A549 (cell line): ENCODE data around the gene GSE1. TPM values are rescaled to one million over a fixed set of nuclear protein-coding genes. Genes with fewer than 3 reads are reported as not detected.
A peak's percentile ranks its signal among the peaks of the same experiment; 100 is the strongest.

Experiments
- ATAC-seq, 2 experiments: fragments of 200-7000 bp in 1 of 2; fragments of >200 bp in 1 of 2; cut with Nextera tagmentation in 1 of 2; cut with Tn5 transposase in 1 of 2; 3 replicates each; pipeline versions ENCODE4 v1.8.0 to v1.9.1; 2018 to 2020; ENCODE audit warnings: mild to moderate bottlenecking in 1 of 2, moderate library complexity in 1 of 2
- CTCF ChIA-PET: fragments of 300-600 bp; sonication (Branson Sonifier 250); formaldehyde crosslinking; extraction: SDS; loops from one replicate; lab custom pipeline; 2021; ENCODE audit warnings: antibody characterized with exemption, inconsistent platforms; lab: Yijun Ruan, JAX
- POLR2A ChIA-PET: fragments of 350-600 bp; formaldehyde crosslinking; extraction: SDS; loops from one replicate; lab custom pipeline; 2021; ENCODE audit warnings: antibody characterized with exemption, inconsistent platforms; lab: Yijun Ruan, JAX
- DNase-seq, 2 experiments: peaks; one replicate each; pipeline versions ENCODE4 v3.0.0 to v3.0.0-alpha.2; 2011 to 2016; ENCODE audit warnings: low read depth in 1 of 2, low spot score in 1 of 2
- FAIRE-seq: peaks from 2 replicates; lab custom pipeline; 2011; peaks lifted over from hg19 to GRCh38; lab: Jason Lieb, UNC
- H3K27ac ChIP-seq, 2 experiments: fragments of >200 bp; sonication (Bioruptor Twin); formaldehyde crosslinking; 3 replicates each; pipeline ENCODE4 v1.5.1; 2016 to 2017
- H3K4me1 ChIP-seq: fragments of >200 bp; sonication (Bioruptor Twin); formaldehyde crosslinking; 3 replicates; pipeline ENCODE4 v1.6.1; 2016
- H3K4me2 ChIP-seq: fragments of >200 bp; sonication (Bioruptor Twin); formaldehyde crosslinking; 3 replicates; pipeline ENCODE4 v1.6.1; 2016
- H3K4me3 ChIP-seq: fragments of >200 bp; sonication (Bioruptor Twin); formaldehyde crosslinking; 3 replicates; pipeline ENCODE4 v1.5.1; 2016
- H3K9me3 ChIP-seq: fragments of >200 bp; sonication (Bioruptor Twin); formaldehyde crosslinking; 3 replicates; pipeline ENCODE4 v1.6.1; 2016
- CBX2 ChIP-seq: fragments of 200-600 bp; sonication (generic); IDR thresholded peaks from 2 replicates; pipeline ENCODE4 v1.6.1; 2016; ENCODE audit warnings: low read depth, mild to moderate bottlenecking, borderline replicate concordance
- CTCF ChIP-seq: fragments of >200 bp; sonication (Bioruptor Twin); formaldehyde crosslinking; IDR thresholded peaks from 3 replicates; pipeline ENCODE4 v1.5.1; 2016
- E2F6 ChIP-seq: IDR thresholded peaks from 2 replicates; pipeline ENCODE4 v1.6.1; 2012; ENCODE audit warnings: low read depth, borderline replicate concordance
- EHF ChIP-seq: fragments of 250-450 bp; sonication (Bioruptor Pico); IDR thresholded peaks from 2 replicates; pipeline ENCODE4 v1.5.0; 2020; ENCODE audit warnings: mild to moderate bottlenecking
- ELK1 ChIP-seq: fragments of 150-350 bp; IDR thresholded peaks from 2 replicates; pipeline ENCODE4 v1.6.1; 2014; ENCODE audit warnings: low read depth, mild to moderate bottlenecking, low read length
- ESRRA ChIP-seq: fragments of 150-350 bp; IDR thresholded peaks from 2 replicates; pipeline ENCODE4 v1.6.1; 2014; ENCODE audit warnings: mild to moderate bottlenecking, low read length, borderline replicate concordance
- FOXS1 ChIP-seq: fragments of 250-450 bp; sonication (Bioruptor Pico); IDR thresholded peaks from 2 replicates; pipeline ENCODE4 v1.5.0; 2020; ENCODE audit warnings: mild to moderate bottlenecking, moderate library complexity
- HDAC2 ChIP-seq: fragments of 200-600 bp; sonication (generic); IDR thresholded peaks from 2 replicates; pipeline ENCODE4 v1.6.1; 2016
- HEYL ChIP-seq: fragments of 250-450 bp; sonication (Bioruptor Pico); IDR thresholded peaks from 2 replicates; pipeline ENCODE4 v1.8.0; 2021; ENCODE audit warnings: mild to moderate bottlenecking, moderate library complexity
- HOXA7 ChIP-seq: fragments of 250-450 bp; sonication (Bioruptor Pico); IDR thresholded peaks from 2 replicates; pipeline ENCODE4 v1.5.0; 2020; ENCODE audit warnings: mild to moderate bottlenecking, moderate library complexity
- HOXB13 ChIP-seq: fragments of 250-450 bp; sonication (Bioruptor Pico); IDR thresholded peaks from 2 replicates; pipeline ENCODE4 v1.5.0; 2020; ENCODE audit warnings: low read depth, mild to moderate bottlenecking, moderate library complexity
- HOXB5 ChIP-seq: fragments of 250-450 bp; sonication (Bioruptor Pico); IDR thresholded peaks from 2 replicates; pipeline ENCODE4 v1.5.0; 2020; ENCODE audit warnings: mild to moderate bottlenecking, moderate library complexity
- JUN ChIP-seq, 2 experiments: fragments of >200 bp; sonication (Bioruptor Twin); formaldehyde crosslinking; IDR thresholded peaks; 2 replicates in 1 of 2; 3 replicates in 1 of 2; pipeline ENCODE4 v1.6.1; 2016 to 2017
- KDM5A ChIP-seq: fragments of 200-600 bp; sonication (generic); IDR thresholded peaks from 2 replicates; pipeline ENCODE4 v1.6.1; 2016; ENCODE audit warnings: antibody characterized with exemption, mild to moderate bottlenecking
- MAX ChIP-seq: IDR thresholded peaks from 2 replicates; pipeline ENCODE4 v1.6.1; 2012
- NFE2L2 ChIP-seq: fragments of 150-350 bp; conservative IDR thresholded peaks from 2 replicates; pipeline ENCODE4 v1.6.1; 2014; ENCODE audit warnings: low read length
- NPAS2 ChIP-seq: fragments of 250-450 bp; sonication (Bioruptor Pico); IDR thresholded peaks from 2 replicates; pipeline ENCODE4 v1.8.0; 2022; ENCODE audit warnings: mild to moderate bottlenecking, moderate library complexity, borderline replicate concordance
- PHF8 ChIP-seq: fragments of 200-600 bp; sonication (generic); IDR thresholded peaks from 2 replicates; pipeline ENCODE4 v1.6.1; 2016; ENCODE audit warnings: low read depth, mild to moderate bottlenecking, antibody characterized with exemption, moderate library complexity, borderline replicate concordance
- RFX5 ChIP-seq: fragments of 450-650 bp; IDR thresholded peaks from 2 replicates; pipeline ENCODE4 v1.7.1; 2014; ENCODE audit warnings: antibody characterized with exemption, mild to moderate bottlenecking, moderate library complexity
- SMC3 ChIP-seq: fragments of >200 bp; sonication (Bioruptor Twin); formaldehyde crosslinking; IDR thresholded peaks from 3 replicates; pipeline ENCODE4 v1.6.1; 2018; ENCODE audit warnings: inconsistent platforms
- SREBF2 ChIP-seq: fragments of 450-650 bp; IDR thresholded peaks from 2 replicates; pipeline ENCODE4 v1.6.1; 2014; ENCODE audit warnings: mild to moderate bottlenecking, moderate library complexity
- TP53 ChIP-seq: fragments of 250-450 bp; sonication (Bioruptor Pico); IDR thresholded peaks from 2 replicates; pipeline ENCODE4 v1.5.0; 2021; ENCODE audit warnings: mild to moderate bottlenecking, moderate library complexity
- USF2 ChIP-seq: fragments of 450-650 bp; IDR thresholded peaks from 2 replicates; pipeline ENCODE4 v1.6.1; 2014; ENCODE audit warnings: antibody characterized with exemption
- ZFP36 ChIP-seq: fragments of 450-650 bp; IDR thresholded peaks from 2 replicates; pipeline ENCODE4 v1.6.1; 2014; ENCODE audit warnings: borderline replicate concordance; ENCODE audit not compliant: partially characterized antibody
- ZNF302 ChIP-seq: fragments of 250-450 bp; sonication (Bioruptor Pico); IDR thresholded peaks from 2 replicates; pipeline ENCODE4 v1.9.0; 2021; ENCODE audit warnings: inconsistent platforms, mild to moderate bottlenecking, moderate library complexity
- ZSCAN20 ChIP-seq: fragments of 250-450 bp; sonication (Bioruptor Pico); IDR thresholded peaks from 2 replicates; pipeline ENCODE4 v1.8.0; 2022; ENCODE audit warnings: mild to moderate bottlenecking, moderate library complexity
- WGBS: methylation state at CpG from one replicate; pipeline ENCODE4 v1.1.6; 2017; ENCODE audit errors: missing lambda C conversion rate; 5-methylcytosine and 5-hydroxymethylcytosine counted together
- polyA plus RNA-seq, 4 experiments: library from polyadenylated mRNA; depleted of rRNA in 3 of 4; stranded (reverse); fragments of >200 nt; fragmentation: RNase III in 1 of 4; extraction: RNeasy Plus Mini Kit Qiagen cat#74134 plus additional on column Dnase treatment in 1 of 4; gene quantifications; 2 replicates in 3 of 4; 3 replicates in 1 of 4; pipeline ENCODE4 v1.2.3, GENCODE V29; 2011 to 2017

The GSE1 gene
- polyA plus RNA-seq, 2 of the 4 experiments (the other 2 are of a cell fraction): 20.7 to 24.3 TPM

GRCh38 chr16:85628645-85629044, 15.5 kb downstream of the GSE1 start:
- H3K9me3 ChIP-seq: no peaks in the 10 kb centered on the region; the same call in 2 of the 3 replicates
- ATAC-seq: no peak
- no peak for FAIRE-seq
- DNase-seq: no peak
- no peak overlapping the region for H3K4me3 ChIP-seq
- no peak overlapping the region for H3K27ac ChIP-seq
- H3K4me1 ChIP-seq: no peaks in the 10 kb centered on the region
- POLR2A ChIA-PET: no interaction called here
- CTCF ChIA-PET: interaction anchor here (1.0 to 9.7 kb wide), 3 partner anchors 12 to 91 kb away, joined by 3 to 93 read pairs (median 3); no protein-coding TSS in a partner anchor
- TF ChIP-seq ZSCAN20 (CRISPR knock-in tag) (no peak), HEYL (CRISPR knock-in tag) (no peak), KDM5A (no peak)
- H3K4me2 ChIP-seq: no peak overlapping the region
- 97% methylated on average over 14 of the region's 14 CpGs for WGBS

- H3K27ac ChIP-seq: no peak overlapping the region
- FAIRE-seq (no peak), DNase-seq (no peak), ATAC-seq (no peak)
- ChIA-PET POLR2A (no interaction called here), CTCF (interaction anchor here (2.0 to 9.7 kb wide), 2 partner anchors 12 to 20 kb away, joined by 5 to 93 read pairs; no protein-coding TSS in a partner anchor)
- WGBS: 100% methylated on average over 3 of the region's 10 CpGs
- no peak overlapping the region for H3K4me2 ChIP-seq
- TF ChIP-seq SMC3 (no peak), RFX5 (no peak), SREBF2 (no peak), FOXS1 (CRISPR knock-in tag) (no peak), PHF8 (no peak), HOXA7 (CRISPR knock-in tag) (no peak), JUN (IDR thresholded peaks at IDR 0.05) (no peak), E2F6 (no peak), MAX (no peak)
- no peak overlapping the region for H3K4me3 ChIP-seq
- no peaks in the 10 kb centered on the region for H3K4me1 ChIP-seq
- no peaks in the 10 kb centered on the region; the same call in 2 of the 3 replicates for H3K9me3 ChIP-seq
These were observed 16.2 kb downstream of the GSE1 start for GRCh38 chr16:85629326-85629725.

GRCh38 chr16:85629853-85630252, 16.7 kb downstream of the GSE1 start:
- CTCF ChIA-PET: interaction anchor here (1.6 to 9.7 kb wide), 5 partner anchors 8 to 211 kb away, joined by 3 to 93 read pairs (median 4); no protein-coding TSS in a partner anchor
- FAIRE-seq (no peak), ATAC-seq (no peak), DNase-seq (no peak)
- POLR2A ChIA-PET: no interaction called here
- H3K4me1 ChIP-seq: no peaks in the 10 kb centered on the region
- no peak overlapping the region for H3K4me2 ChIP-seq
- no peak overlapping the region for H3K27ac ChIP-seq
- WGBS: 98% methylated on average over 5 of the region's 5 CpGs
- TF ChIP-seq ELK1 (no peak), ZFP36 (peak; percentile 35)
- no peak overlapping the region for H3K4me3 ChIP-seq
- no peaks in the 10 kb centered on the region; the same call in 2 of the 3 replicates for H3K9me3 ChIP-seq

GRCh38 chr16:85631230-85631629, 18.1 kb downstream of the GSE1 start:
- POLR2A ChIA-PET: no interaction called here
- Histone ChIP-seq H3K9me3 (no peaks in the 10 kb centered on the region; the same call in 2 of the 3 replicates), H3K4me3 (no peak overlapping the region), H3K27ac (no peak overlapping the region), H3K4me1 (no peaks in the 10 kb centered on the region), H3K4me2 (no peak overlapping the region)
- CTCF ChIA-PET: interaction anchor here (1.0 to 9.7 kb wide), 11 partner anchors 9 to 356 kb away, joined by 3 to 93 read pairs (median 5); no protein-coding TSS in a partner anchor
- DNase-seq (no peak), ATAC-seq (no peak), FAIRE-seq (no peak)
- TF ChIP-seq CTCF (no peak), USF2 (no peak), NFE2L2 (no peak), HDAC2 (no peak), CBX2 (no peak), ZFP36 (no peak), ZNF302 (no peak), HEYL (CRISPR knock-in tag) (no peak), PHF8 (no peak), HOXB5 (CRISPR knock-in tag) (no peak), SMC3 (no peak), ESRRA (no peak), TP53 (no peak), NPAS2 (no peak), HOXB13 (no peak), FOXS1 (CRISPR knock-in tag) (no peak), EHF (CRISPR knock-in tag) (no peak)
- WGBS: 89% methylated on average over 10 of the region's 11 CpGs
